G401.6 (cell line): Measurements from ENCODE around the gene HNRNPAB.
"Not testable (repeated sequence)": the region's sequence is repeated elsewhere in the genome, so short reads cannot be mapped to it uniquely, and the experiment has no call there.

ENCODE experiments used
- FAIRE-seq: peaks from 2 replicates; lab custom pipeline; 2012; peaks lifted over from hg19 to GRCh38; lab: Jason Lieb, UNC

HNRNPAB gene

DNA sequence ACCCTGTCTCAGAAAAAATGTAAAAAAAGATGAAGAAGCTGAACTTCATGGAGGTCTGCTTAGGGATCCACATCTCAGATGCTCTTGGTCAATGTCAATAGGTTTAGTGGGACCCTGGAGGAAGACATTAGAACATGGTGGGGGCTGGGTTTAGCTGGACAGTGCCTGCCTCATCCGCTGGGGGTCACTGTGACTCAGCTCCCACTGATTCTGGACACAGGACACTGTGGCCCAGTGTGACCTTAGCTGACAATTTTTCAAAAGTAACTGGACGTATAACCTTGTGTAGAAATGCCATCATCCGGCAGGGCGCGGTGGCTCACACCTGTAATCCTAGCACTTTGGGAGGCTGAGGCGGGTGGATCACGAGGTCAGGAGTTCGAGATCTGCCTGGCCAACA lies 7.3 kb upstream of the HNRNPAB start:
- no peak for FAIRE-seq

DNA sequence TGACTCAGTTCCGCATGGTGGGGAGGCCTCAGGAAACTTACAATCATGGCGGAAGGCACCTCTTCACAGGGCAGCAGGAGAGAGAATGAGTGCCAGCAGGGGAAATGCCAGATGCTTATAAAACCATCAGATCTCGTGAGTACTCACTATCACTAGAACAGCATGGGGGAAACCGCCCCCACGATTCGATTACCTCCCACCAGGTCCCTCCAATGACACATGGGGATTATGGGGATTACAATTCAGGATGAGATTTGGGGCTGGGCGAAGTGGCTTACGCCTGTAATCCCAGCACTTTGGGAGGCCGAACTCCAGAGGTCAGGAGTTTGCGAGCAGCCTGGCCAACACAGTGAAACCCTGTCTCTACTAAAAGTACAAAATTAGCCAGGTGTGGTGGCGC lies 6.2 kb upstream of the HNRNPAB start:
- FAIRE-seq, result not testable (repeated sequence)

DNA sequence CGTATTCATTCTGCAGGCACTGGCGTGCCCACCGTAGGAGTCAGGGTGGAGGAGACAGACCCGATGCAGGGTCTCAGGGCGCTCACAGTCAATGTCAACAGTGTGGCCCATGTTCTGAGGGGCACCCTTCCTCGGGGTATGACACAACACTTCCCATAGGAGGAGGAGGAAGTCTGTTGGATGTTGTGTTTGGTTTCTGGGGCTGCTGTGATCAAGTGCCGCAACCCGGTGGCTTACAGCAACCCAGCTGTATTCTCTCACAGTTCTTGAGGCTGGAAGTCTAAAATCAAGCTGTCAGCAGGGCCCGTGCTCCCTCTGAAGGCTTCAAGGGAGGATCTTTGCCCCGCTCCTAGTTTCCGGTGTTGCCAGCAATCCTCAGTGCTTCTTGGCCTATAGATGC lies 5.6 kb upstream of the HNRNPAB start:
- FAIRE-seq, result no peak

GRCh38 chr5:178199581-178200434 lies 4.5 kb upstream of the HNRNPAB start:
- FAIRE-seq, result no peak

- FAIRE-seq, result no peak
Measured at GRCh38 chr5:178201221-178201926, 3.0 kb upstream of the HNRNPAB start.

DNA sequence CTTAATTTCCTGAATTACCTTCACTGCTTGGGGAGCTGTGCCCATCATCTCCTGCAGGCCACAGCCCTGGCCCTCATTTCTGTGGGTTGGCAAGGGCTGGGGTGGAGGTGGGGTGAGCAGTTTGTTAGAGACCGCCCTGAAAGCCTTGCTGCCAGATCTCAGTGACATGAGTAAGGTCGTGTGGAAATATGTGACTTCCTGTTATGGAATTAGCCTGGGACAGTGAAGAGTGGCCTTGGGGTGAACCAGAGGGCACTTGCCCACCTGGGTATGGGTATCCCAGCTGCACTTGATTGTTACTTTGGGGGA lies 2.5 kb upstream of the HNRNPAB start:
- FAIRE-seq, result no peak

DNA sequence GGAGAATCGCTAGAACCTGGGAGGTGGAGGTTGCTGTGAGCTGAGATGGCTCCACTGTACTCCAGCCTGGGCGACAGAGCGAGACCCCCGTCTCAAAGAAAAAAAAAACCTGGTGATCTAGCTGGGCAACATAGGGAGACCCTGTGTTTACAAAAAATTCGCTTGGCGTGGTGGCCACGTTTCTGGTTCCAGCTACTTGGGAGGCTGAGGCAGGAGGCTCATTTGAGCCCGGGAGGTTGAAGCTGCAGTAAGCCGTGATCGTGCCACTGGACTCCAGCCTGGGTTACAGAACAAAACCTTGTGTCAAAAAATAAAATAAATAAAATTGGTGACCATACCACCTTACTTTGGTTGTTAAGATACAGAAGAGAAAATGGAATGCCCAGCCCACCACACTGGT lies 1.8 kb upstream of the HNRNPAB start:
- FAIRE-seq, result no peak

DNA sequence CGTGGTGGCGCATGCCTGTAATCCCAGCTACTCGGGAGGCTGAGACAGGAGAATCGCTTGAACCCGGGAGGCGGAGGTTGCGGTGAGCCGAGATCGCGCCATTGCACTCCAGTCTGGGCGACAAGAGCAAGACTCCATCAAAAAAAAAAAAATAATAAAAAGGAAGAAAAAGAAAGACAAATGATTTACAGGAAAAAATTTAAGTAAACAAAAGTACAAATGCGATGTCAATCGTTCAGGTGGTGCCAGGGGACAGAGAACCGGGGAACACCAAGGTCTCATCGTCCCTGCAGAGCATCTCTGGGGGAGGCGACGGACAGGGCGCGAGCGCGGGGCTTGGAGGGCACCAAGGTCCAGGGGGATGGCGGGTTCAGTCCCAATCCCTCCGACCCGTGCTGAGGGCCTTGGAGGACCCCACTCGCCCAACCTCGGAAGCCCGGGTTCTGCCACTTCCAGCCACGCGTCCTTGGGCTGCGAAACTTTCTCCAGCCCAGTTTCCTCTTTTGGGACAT lies 607 bp upstream of the HNRNPAB start:
- FAIRE-seq, result no peak

DNA sequence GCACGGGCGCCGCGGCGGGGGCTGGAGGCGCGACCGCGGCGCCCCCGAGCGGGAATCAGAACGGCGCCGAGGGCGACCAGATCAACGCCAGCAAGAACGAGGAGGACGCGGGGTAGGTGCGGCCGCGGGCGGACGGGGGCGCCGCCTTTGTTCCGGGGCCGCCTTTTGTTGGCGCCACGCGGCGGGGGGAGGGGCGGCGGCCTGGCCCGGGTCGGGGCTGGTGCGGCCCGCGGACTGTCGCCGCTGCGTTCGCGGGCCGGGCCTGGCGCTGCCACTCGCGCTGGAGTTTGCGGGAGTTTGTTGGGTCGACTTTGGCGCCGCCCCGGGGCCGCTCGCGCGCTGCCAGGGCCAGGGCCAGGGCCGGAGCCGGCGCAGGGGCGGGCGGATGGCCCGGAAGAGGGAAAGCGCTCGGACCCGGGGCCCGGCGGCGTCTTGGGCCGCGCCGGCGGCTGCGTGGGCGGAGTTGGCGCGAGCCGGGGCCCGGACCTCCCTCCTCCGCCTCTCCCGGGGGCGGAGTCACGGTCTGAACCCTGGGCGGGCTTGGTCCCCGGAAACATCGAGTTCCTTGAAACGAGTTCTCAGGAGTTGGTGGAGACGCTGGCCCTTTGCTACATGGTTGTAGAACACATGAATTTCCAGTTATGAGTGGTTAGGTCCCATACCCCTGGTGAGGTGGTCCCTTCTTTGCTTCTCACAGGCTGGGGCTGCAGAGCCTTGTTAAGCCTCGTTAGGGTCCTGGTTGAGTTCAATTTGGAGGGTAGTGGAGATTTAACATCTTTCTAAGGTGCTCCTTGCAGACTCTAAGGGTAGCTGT lies 809 bp downstream of the HNRNPAB start:
- no peak for FAIRE-seq

DNA sequence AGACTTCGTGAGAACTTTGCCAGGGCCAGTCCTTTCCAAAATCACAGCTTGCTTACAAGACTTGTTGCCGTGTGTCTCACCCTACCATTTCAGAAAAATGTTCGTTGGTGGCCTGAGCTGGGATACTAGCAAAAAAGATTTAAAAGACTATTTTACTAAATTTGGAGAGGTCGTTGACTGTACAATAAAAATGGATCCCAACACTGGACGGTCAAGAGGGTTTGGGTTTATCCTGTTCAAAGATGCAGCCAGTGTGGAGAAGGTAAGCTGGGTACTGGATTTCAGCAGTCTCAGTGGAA lies 1.4 kb downstream of the HNRNPAB start:
- no peak for FAIRE-seq

- FAIRE-seq, result no peak
Measured at GRCh38 chr5:178206166-178207101, 2.1 kb downstream of the HNRNPAB start.

- no peak for FAIRE-seq
Measured at GRCh38 chr5:178207183-178207916, 3.0 kb downstream of the HNRNPAB start.

GRCh38 chr5:178207917-178208280 lies 3.6 kb downstream of the HNRNPAB start:
- FAIRE-seq, result no peak

GRCh38 chr5:178208540-178209227 lies 4.4 kb downstream of the HNRNPAB start:
- FAIRE-seq, result no peak

GRCh38 chr5:178209334-178210072 lies 5.2 kb downstream of the HNRNPAB start:
- FAIRE-seq, result no peak

DNA sequence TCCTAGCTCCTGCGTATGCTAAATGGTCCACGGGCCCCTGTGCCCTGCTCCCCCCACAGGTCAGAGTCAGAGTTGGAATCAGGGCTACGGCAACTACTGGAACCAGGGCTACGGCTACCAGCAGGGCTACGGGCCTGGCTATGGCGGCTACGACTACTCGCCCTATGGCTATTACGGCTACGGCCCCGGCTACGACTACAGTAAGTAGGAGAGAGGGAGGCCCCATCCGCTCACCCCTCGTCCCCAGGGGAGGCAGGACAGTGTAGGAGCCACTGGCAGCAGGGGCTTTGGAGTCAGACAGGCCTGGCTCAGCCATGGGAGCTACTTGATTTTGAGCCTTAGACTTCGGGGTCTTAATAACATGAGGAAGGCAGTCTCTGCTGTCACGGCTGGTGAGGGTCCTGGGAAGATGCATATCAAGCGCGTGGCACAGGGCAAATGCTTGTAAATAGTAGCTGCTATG lies 5.8 kb downstream of the HNRNPAB start:
- no peak for FAIRE-seq

DNA sequence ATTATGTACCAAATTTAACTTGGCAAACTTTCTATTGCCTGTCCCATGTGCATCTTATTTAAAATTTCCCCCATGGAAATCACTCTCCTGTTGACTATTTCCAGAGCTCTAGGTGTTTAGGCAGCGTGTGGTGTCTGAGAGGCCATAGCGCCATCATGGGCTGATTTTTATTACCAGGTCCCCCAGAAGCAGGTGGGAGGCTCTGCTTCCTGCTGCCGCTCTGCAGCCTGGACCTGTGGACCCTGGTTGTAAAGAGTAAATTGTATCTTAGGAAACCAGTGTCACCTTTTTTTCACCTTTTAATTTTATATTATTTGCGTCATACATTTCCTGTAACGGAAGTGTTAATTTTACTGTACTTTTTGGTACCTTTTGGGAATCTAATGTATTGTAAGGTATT lies 6.4 kb downstream of the HNRNPAB start:
- FAIRE-seq, result no peak

DNA sequence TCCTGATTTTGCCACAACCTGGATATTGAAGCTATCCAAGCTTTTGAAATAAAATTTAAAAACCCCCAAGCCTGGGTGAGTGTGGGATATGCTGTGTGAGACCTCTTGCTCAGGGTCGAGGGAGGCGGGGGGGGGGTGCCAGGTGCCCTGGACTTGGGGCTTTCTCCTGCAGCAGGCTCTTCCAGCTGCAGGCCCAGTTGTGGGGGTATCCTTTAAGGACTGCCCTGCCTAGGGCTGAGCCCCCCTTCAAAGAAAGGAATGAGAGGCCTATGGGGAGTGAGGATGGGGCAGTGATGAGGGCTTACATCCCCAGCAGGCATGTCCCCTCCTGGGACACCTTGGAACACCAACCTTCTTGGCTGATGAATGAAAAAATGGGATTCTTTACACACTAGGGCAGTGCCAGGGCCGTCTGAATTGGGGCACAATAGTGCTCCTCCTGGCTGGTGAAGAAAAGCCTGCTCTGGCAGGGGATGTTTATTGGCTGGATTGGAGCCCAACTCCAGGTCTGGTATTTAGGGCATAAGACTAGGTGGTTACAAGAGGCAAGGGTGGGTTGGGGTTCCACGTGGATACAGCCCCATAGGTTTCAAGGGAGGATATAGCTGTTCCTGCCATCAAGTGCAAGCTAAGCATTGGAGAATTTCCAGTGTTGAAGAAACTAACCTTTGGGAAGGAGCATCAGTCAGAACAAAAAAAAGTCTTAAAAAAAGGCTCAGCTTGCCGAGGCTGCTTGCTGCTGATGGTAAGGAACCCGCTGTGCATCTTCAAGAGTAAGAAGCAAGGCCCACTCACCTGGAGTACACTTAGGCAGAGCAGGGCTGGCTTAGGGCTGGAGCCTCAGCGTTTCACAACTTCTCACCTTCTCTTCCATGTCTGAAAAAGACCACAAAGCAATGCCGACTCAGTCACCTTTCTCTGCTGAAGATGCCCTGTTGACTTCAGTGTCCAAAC lies 7.0 kb downstream of the HNRNPAB start:
- no peak for FAIRE-seq
